Measurements from ENCODE around the gene FOXR2. TPM values are rescaled to one million over a fixed set of nuclear protein-coding genes. Genes with fewer than 3 reads are reported as not detected.

Gene FOXR2
- not detected for polyA plus RNA-seq (ENCODE audit: insufficient read length)
- long read RNA-seq, donor 1 = 0 reads
- long read RNA-seq, donor 2 = 0 reads
- long read RNA-seq, donor 3 = 0 reads
- long read RNA-seq, donor 4 = 0 reads
- long read RNA-seq, donor 5 = 0 reads
- long read RNA-seq, donor 6 = 0 reads
- long read RNA-seq, donor 7 = 0 reads
- long read RNA-seq, donor 8 = 0 reads

- DNase-seq = no peak
Observed at GRCh38 chrX:55623100-55623499, at the start of gene FOXR2. FOXR2 (plus strand) TSS chrX:55623400; CDS start chrX:55623712, 312 bp downstream.

GRCh38 chrX:55579115-55579514 lies 44.1 kb upstream of the FOXR2 start:
- no peak for DNase-seq

- DNase-seq = no peak
Observed at GRCh38 chrX:55582447-55582846, 40.8 kb upstream of the FOXR2 start.

- DNase-seq = no peak
Observed at GRCh38 chrX:55593296-55593695, 29.9 kb upstream of the FOXR2 start.

GRCh38 chrX:55593756-55594257 lies 29.4 kb upstream of the FOXR2 start:
- no peak for DNase-seq

- DNase-seq = no peak
Observed at GRCh38 chrX:55598333-55598732, 24.9 kb upstream of the FOXR2 start.

GRCh38 chrX:55619547-55619946 lies 3.7 kb upstream of the FOXR2 start:
- DNase-seq = no peak

GRCh38 chrX:55624403-55624802 lies 1.2 kb downstream of the FOXR2 start:
- DNase-seq = no peak

GRCh38 chrX:55636109-55636508 lies 12.9 kb downstream of the FOXR2 start:
- no peak for DNase-seq

GRCh38 chrX:55638933-55639332 lies 15.7 kb downstream of the FOXR2 start:
- no peak for DNase-seq

- no peak for DNase-seq
Observed at GRCh38 chrX:55640854-55641253, 17.7 kb downstream of the FOXR2 start.

GRCh38 chrX:55648434-55648833 lies 25.2 kb downstream of the FOXR2 start:
- no peak for DNase-seq

GRCh38 chrX:55659931-55660330 lies 36.7 kb downstream of the FOXR2 start:
- DNase-seq = no peak

- no peak for DNase-seq
Observed at GRCh38 chrX:55663584-55663983, 40.4 kb downstream of the FOXR2 start.

- DNase-seq = no peak
Observed at GRCh38 chrX:55668084-55668483, 44.9 kb downstream of the FOXR2 start.

Other genes with a start within 250 kb of the FOXR2 start
- 63.2 TPM for gene MAGEH1, start 171.3 kb upstream of the FOXR2 start, polyA plus RNA-seq (ENCODE audit: insufficient read length)
- gene USP51, start 133.6 kb upstream of the FOXR2 start, polyA plus RNA-seq (ENCODE audit: insufficient read length) = 13.9 TPM
- 51.6 TPM for gene RRAGB, start 94.3 kb downstream of the FOXR2 start, polyA plus RNA-seq (ENCODE audit: insufficient read length)

Measured in left kidney (tissue), 8 donors.